ENCODE measurements around the gene ELOA2. TPM values are rescaled to one million over a fixed set of nuclear protein-coding genes. Genes with fewer than 3 reads are reported as not detected.
"Not testable (repeated sequence)": the region's sequence is repeated elsewhere in the genome, so short reads cannot be mapped to it uniquely, and the experiment has no call there.

The ELOA2 gene, protein sequence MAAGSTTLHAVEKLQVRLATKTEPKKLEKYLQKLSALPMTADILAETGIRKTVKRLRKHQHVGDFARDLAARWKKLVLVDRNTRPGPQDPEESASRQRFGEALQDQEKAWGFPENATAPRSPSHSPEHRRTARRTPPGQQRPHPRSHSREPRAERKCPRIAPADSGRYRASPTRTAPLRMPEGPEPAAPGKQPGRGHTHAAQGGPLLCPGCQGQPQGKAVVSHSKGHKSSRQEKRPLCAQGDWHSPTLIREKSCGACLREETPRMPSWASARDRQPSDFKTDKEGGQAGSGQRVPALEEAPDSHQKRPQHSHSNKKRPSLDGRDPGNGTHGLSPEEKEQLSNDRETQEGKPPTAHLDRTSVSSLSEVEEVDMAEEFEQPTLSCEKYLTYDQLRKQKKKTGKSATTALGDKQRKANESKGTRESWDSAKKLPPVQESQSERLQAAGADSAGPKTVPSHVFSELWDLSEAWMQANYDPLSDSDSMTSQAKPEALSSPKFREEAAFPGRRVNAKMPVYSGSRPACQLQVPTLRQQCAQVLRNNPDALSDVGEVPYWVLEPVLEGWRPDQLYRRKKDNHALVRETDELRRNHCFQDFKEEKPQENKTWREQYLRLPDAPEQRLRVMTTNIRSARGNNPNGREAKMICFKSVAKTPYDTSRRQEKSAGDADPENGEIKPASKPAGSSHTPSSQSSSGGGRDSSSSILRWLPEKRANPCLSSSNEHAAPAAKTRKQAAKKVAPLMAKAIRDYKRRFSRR
- total RNA-seq (2014; rRNA removed; shearing (Covaris generic); ENCODE audit: low replicate concordance), result not detected in 2 replicates

DNA sequence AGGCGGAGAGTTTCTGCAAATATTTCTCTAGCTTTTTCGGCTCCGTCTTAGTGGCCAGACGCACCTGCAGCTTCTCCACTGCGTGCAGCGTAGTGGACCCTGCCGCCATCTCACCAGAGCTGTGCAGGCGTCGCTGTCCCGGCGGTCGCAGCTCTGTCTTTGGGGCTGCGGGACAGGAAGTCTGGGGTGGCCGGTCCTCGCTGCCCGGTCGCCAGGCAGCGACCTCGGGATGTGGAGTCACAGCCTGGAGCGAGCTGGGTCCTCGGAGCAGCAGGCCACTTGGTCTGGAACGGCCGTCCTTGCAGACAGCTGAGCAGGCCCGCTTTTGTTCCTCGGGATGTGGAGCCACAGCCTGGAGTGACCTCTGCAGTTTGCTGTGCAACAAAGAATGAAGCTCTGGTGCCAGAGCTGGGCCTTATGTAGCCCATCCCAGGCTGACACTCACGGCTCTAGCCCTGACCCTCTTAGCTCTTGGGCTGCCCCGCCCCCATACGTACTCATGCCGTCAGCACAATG lies at the start of gene ELOA2:
Gene ELOA2, minus strand, starts transcription at position 466 of the 516 bp plus-strand sequence. Its CDS starts 357 bp downstream, at position 109.
- DNase-seq, result no peak
- no peaks in the 10 kb centered on the region for H3K27me3 ChIP-seq
- H3K4me3 ChIP-seq, result no peak within 1 kb of the TSS
- H3K36me3 ChIP-seq, result no peaks in the 10 kb centered on the region
- H3K9me3 ChIP-seq, result no peaks in the 10 kb centered on the region

- no peaks in the 10 kb centered on the region for H3K9me3 ChIP-seq
- H3K36me3 ChIP-seq, result no peaks in the 10 kb centered on the region
- DNase-seq, result no peak
- no peak overlapping the region for H3K4me3 ChIP-seq
- no peaks in the 10 kb centered on the region for H3K27me3 ChIP-seq
These were observed 46.2 kb upstream of the ELOA2 start for GRCh38 chr18:47081578-47081977.

DNA sequence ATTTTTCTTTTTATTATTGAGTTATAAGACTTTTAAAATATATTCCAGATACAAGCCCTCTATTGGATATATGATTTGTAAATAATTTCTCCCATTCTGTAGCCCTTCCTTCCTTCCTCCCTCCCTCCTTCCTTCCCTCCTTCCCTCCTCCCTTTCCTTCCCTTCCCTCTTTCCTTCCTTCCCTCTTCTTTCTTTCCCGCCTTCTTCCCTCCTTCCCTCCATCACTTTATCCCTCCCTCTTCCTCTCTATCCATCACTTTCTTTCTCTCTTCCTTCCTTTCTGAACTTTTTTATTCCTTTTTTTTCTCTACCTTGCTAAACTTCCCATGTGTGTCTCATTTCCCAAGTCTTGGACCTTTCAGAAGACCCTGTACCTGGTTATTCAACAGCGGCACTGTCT lies 45.5 kb upstream of the ELOA2 start:
- Histone ChIP-seq H3K4me3 (no peak overlapping the region), H3K27me3 (no peaks in the 10 kb centered on the region), H3K36me3 (no peaks in the 10 kb centered on the region), H3K9me3 (no peaks in the 10 kb centered on the region)
- DNase-seq, result no peak

GRCh38 chr18:47077111-47077510 lies 41.7 kb upstream of the ELOA2 start:
- Histone ChIP-seq H3K4me3 (no peak overlapping the region), H3K9me3 (no peaks in the 10 kb centered on the region)
- DNase-seq, result no peak

GRCh38 chr18:47075098-47075883 lies 39.9 kb upstream of the ELOA2 start:
- H3K27me3 ChIP-seq, result no peaks in the 10 kb centered on the region
- no peaks in the 10 kb centered on the region for H3K36me3 ChIP-seq
- no peaks in the 10 kb centered on the region for H3K9me3 ChIP-seq
- H3K4me3 ChIP-seq, result no peak overlapping the region
- peak; percentile 43 for DNase-seq

More at GRCh38 chr18:47077111-47077510, 41.7 kb upstream of the ELOA2 start:
- no peaks in the 10 kb centered on the region for H3K27me3 ChIP-seq
- H3K36me3 ChIP-seq, result no peaks in the 10 kb centered on the region

DNA sequence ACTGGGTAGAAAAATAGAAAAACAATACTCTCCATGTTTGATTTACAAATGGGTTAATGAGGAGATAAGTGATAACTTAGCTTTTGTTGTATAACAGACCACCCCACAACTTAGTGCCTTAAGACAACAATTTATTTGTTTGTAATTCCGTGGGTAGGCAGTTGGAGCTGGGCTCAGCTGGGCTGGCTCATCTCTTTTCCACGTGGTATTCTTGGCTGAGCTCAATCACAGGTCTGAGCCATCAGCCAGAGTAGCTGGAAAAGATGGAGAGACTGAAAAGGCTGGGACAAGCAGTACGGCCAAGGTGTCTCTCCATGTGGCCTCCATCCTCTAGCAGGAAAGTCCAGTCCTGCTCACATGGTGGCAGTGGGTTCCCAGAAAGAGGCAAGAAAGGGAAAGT lies 32.2 kb upstream of the ELOA2 start:
- Histone ChIP-seq H3K27me3 (no peaks in the 10 kb centered on the region), H3K4me3 (no peak overlapping the region), H3K36me3 (no peaks in the 10 kb centered on the region), H3K9me3 (no peaks in the 10 kb centered on the region)
- DNase-seq, result no peak

DNA sequence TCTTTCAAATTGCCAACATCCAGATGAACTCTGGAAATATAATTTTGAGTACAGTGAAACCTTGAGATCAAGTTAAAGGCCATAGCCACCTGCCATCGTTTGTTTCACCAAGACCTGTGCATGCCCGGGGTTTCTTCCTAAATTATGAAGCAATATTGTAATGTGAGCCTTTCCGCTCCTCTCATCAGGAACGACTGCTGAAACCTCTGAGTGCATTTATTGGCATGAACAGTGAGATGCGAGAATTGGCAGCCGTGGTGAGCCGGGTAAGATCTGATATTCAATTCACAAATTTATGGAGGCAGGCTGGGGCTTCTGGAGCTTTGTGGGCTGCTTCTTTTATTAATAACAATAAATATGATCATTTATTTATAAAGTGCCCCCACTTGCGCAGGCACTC lies 27.7 kb upstream of the ELOA2 start:
- Histone ChIP-seq H3K9me3 (no peaks in the 10 kb centered on the region), H3K36me3 (no peaks in the 10 kb centered on the region), H3K4me3 (no peak overlapping the region), H3K27me3 (no peaks in the 10 kb centered on the region)
- no peak for DNase-seq

GRCh38 chr18:47062471-47062870 lies 27.1 kb upstream of the ELOA2 start:
- Histone ChIP-seq H3K4me3 (no peak overlapping the region), H3K27me3 (no peaks in the 10 kb centered on the region), H3K9me3 (no peaks in the 10 kb centered on the region), H3K36me3 (no peaks in the 10 kb centered on the region)
- no peak for DNase-seq

DNA sequence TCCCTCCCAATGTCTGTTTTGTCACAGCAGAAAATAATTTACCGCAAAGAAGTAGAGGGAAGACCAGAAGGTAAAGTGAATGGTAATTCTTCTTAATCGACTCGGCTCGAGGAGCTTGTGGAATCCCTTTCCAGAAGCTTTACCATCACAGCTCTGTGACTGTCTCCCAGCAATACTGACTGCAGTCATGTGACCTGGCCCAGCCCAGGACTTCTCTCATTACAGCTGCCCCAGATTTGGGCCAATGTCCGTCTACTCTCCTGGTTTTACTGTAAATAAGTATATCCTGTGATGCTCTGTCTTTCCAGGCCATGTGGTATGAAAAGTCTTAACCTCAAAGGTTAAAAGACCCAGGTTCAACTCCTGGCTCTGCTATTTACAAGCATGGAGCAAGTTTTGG lies 18.9 kb upstream of the ELOA2 start:
- no peaks in the 10 kb centered on the region for H3K27me3 ChIP-seq
- no peaks in the 10 kb centered on the region for H3K36me3 ChIP-seq
- H3K9me3 ChIP-seq, result no peaks in the 10 kb centered on the region
- H3K4me3 ChIP-seq, result no peak overlapping the region
- DNase-seq, result no peak

- no peak for DNase-seq
- Histone ChIP-seq H3K9me3 (no peaks in the 10 kb centered on the region), H3K36me3 (no peaks in the 10 kb centered on the region), H3K4me3 (no peak overlapping the region), H3K27me3 (no peaks in the 10 kb centered on the region)
These were observed 15.0 kb upstream of the ELOA2 start for GRCh38 chr18:47050468-47050867.

DNA sequence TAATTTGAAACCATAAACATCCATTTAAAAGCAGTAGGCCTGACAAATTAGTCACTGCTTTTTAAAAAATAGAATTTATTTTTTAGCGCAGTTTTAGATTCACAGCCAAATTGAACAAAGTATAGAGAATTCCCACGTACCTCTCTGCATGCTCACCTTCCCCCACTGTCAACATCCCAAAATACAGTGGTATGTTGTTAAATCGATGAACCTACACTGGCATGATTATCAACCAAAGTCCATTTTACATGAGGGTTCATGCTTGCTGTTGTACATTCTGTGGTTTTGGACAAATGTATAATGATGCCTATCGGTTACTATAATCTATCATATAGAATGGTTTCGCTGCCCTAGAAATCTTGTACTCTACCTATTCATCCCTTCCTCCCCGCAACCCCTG lies 5.6 kb upstream of the ELOA2 start:
- no peak for DNase-seq
- Histone ChIP-seq H3K36me3 (no peaks in the 10 kb centered on the region), H3K9me3 (no peaks in the 10 kb centered on the region), H3K27me3 (no peaks in the 10 kb centered on the region), H3K4me3 (no peak overlapping the region)

DNA sequence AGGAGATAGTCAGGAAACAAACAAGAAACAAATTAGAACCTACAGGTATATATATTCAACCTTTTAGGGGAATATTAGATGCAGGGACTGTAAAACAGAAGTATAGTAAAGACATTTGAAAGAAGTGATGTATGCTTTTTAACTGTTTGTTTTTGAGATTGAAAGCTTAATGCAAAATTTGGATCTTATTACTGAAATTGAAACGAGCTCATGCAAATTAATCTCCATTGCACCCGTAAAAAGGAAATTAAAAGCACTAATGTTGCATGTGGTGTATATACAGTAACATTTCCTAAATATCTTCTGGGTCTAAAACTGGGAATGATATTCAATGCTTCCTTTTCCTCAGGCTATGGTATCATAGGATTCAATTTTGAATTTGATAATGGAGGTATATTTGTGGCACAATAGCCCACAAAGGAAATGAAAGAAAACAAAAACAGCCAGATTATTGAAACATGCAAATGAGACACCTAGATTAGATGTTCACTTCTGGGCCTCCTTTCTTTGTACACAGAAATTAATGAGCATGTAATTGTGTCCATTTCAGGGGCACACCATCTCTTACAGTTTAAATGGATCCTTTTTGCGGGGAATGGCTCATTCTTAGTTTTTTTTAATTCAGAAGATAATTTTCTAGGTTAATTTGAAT lies 1.6 kb upstream of the ELOA2 start:
- Histone ChIP-seq H3K27me3 (no peaks in the 10 kb centered on the region), H3K4me3 (no peak overlapping the region), H3K9me3 (no peaks in the 10 kb centered on the region), H3K36me3 (no peaks in the 10 kb centered on the region)
- DNase-seq, result no peak

DNA sequence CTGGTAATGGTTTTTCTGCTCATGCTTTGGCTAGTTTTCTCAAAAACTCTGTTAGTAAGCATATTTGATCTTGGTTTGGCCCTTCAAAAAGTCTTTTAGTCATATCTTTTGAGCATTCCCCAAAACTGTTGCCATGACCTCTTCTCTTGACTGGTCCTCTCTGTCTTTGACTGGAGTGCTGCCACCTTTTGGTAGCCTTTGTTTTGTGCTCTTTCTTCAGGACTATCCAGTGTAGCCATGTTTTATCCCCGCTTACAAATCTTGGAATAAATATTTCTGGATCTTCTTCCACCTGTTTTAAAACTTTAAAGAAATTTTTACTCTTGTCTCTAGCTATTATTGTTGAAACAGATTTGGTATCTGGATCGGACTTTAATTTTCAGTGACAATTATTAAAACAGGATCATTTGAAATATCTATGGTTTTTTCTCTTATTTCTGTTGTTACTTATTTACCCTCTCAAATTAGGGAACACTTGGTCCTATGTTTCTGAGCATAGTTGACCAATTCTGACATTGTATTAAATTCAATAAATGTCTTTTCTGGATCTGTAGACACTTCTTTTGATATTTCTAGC lies 965 bp upstream of the ELOA2 start:
- Histone ChIP-seq H3K36me3 (no peaks in the 10 kb centered on the region), H3K4me3 (no peak overlapping the region), H3K27me3 (no peaks in the 10 kb centered on the region), H3K9me3 (no peaks in the 10 kb centered on the region)
- peak; percentile 28 for DNase-seq

GRCh38 chr18:47034591-47034990 lies 830 bp downstream of the ELOA2 start:
- DNase-seq, H3K27me3 ChIP-seq, H3K36me3 ChIP-seq, H3K4me3 ChIP-seq, H3K9me3 ChIP-seq: not testable (repeated sequence)

DNA sequence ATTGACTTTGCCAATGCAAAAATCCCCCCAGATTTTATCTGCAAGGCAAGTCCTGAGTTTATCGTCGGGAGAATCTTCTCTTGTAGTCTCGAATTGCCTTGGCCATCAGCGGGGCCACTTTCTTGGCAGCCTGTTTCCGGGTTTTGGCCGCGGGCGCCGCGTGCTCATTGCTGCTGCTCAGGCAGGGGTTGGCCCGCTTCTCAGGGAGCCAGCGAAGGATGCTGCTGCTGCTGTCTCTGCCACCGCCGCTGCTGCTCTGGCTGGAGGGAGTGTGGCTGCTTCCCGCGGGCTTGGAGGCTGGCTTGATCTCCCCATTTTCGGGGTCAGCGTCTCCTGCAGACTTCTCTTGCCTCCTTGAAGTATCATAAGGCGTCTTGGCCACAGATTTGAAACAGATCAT lies 2.5 kb downstream of the ELOA2 start:
- Histone ChIP-seq H3K36me3 (no peaks in the 10 kb centered on the region), H3K4me3 (no peak overlapping the region), H3K9me3 (no peaks in the 10 kb centered on the region), H3K27me3 (no peaks in the 10 kb centered on the region)
- no peak for DNase-seq

DNA sequence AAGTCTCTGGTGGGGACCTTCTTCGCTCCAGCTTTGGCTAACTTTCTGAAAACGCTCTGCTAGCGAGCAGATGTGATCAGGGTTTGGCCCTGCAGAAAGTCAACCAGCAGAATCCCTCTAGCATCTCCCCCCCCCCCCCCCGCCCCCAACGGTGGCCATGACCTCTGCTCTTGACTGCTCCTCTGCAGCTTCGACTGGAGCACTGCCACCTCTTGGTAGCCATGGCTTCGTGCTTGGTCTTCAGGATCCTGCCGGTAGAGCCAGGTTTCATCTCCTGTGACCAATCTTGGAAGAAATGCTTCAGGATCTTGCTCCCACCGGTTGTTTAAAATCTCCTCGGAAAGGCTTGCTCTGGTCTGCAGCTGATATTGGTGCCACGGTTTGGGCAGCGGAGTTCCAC lies 4.5 kb downstream of the ELOA2 start:
- DNase-seq, H3K27me3 ChIP-seq, H3K4me3 ChIP-seq, H3K9me3 ChIP-seq, H3K36me3 ChIP-seq: not testable (repeated sequence)
